SK-N-SH treated with all-trans-retinoic acid at 6 μM for 48 hours (cell line): ENCODE data around the gene CELF1.

Source experiments
- ARNTL ChIP-seq: fragments of 450-650 bp; formaldehyde crosslinking; IDR thresholded peaks from 2 replicates; pipeline ENCODE4 v1.5.0; 2020; ENCODE audit warnings: low read depth, mild to moderate bottlenecking, moderate library complexity, borderline replicate concordance
- BACH2 ChIP-seq: fragments of 250-450 bp; sonication (Bioruptor Pico); IDR thresholded peaks from 2 replicates; pipeline ENCODE4 v1.9.0; 2021; ENCODE audit warnings: mild to moderate bottlenecking, borderline replicate concordance
- CSDC2 ChIP-seq: fragments of 250-450 bp; sonication (Bioruptor Pico); IDR thresholded peaks from 2 replicates; pipeline ENCODE4 v1.5.0; 2020; ENCODE audit warnings: mild to moderate bottlenecking, moderate library complexity
- GLIS3 ChIP-seq: fragments of 250-450 bp; sonication (Bioruptor Pico); IDR thresholded peaks from 2 replicates; pipeline ENCODE4 v1.5.0; 2020; ENCODE audit warnings: mild to moderate bottlenecking, moderate library complexity
- OSR1 ChIP-seq: fragments of 250-450 bp; sonication (Bioruptor Pico); IDR thresholded peaks from 2 replicates; pipeline ENCODE4 v1.8.0; 2022; ENCODE audit warnings: moderate library complexity, mild to moderate bottlenecking, inconsistent platforms
- PATZ1 ChIP-seq: fragments of 250-450 bp; sonication (Bioruptor Pico); IDR thresholded peaks from 2 replicates; pipeline ENCODE4 v1.8.0; 2020; ENCODE audit warnings: mild to moderate bottlenecking, moderate library complexity, borderline replicate concordance
- PPARA ChIP-seq: fragments of 250-450 bp; sonication (Bioruptor Pico); IDR thresholded peaks from 2 replicates; pipeline ENCODE4 v1.5.0; 2020; ENCODE audit warnings: mild to moderate bottlenecking, borderline replicate concordance
- RARB ChIP-seq: fragments of 250-450 bp; sonication (Bioruptor Pico); IDR thresholded peaks from 2 replicates; pipeline ENCODE4 v1.8.0; 2021; ENCODE audit warnings: mild to moderate bottlenecking, moderate library complexity
- SNAI2 ChIP-seq: fragments of 250-450 bp; sonication (Bioruptor Pico); IDR thresholded peaks from 2 replicates; pipeline ENCODE4 v1.5.0; 2020; ENCODE audit warnings: mild to moderate bottlenecking, moderate library complexity
- TCF4 ChIP-seq: fragments of 250-450 bp; sonication (Bioruptor Pico); IDR thresholded peaks from 2 replicates; pipeline ENCODE4 v1.8.0; 2021; ENCODE audit warnings: mild to moderate bottlenecking, moderate library complexity, borderline replicate concordance
- ZC3H10 ChIP-seq: fragments of 250-450 bp; sonication (Bioruptor Pico); IDR thresholded peaks from 2 replicates; pipeline ENCODE4 v1.5.1; 2021; ENCODE audit warnings: mild to moderate bottlenecking, moderate library complexity
- ZFP3 ChIP-seq: fragments of 250-450 bp; sonication (Bioruptor Pico); IDR thresholded peaks from 2 replicates; pipeline ENCODE4 v1.5.0; 2020; ENCODE audit warnings: mild to moderate bottlenecking, moderate library complexity
- ZFP30 ChIP-seq: fragments of 450-650 bp; formaldehyde crosslinking; IDR thresholded peaks from 2 replicates; pipeline ENCODE4 v1.5.0; 2022; ENCODE audit warnings: mild to moderate bottlenecking, moderate library complexity
- ZNF70 ChIP-seq: fragments of 450-650 bp; formaldehyde crosslinking; IDR thresholded peaks from 2 replicates; pipeline ENCODE4 v1.5.0; 2020; ENCODE audit warnings: mild to moderate bottlenecking, moderate library complexity

- no peak for TF ChIP-seq ZNF70 (CRISPR knock-in tag)
- TF ChIP-seq CSDC2 (CRISPR knock-in tag), result no peak
- no peak for TF ChIP-seq OSR1 (CRISPR knock-in tag)
- TF ChIP-seq ZC3H10 (CRISPR knock-in tag), result no peak
- no peak for TF ChIP-seq SNAI2
- no peak for TF ChIP-seq ZFP3 (CRISPR knock-in tag)
- no peak for TF ChIP-seq PPARA
- no peak for TF ChIP-seq ZFP30 (CRISPR knock-in tag)
- TF ChIP-seq PATZ1 (CRISPR knock-in tag), result no peak
- no peak for TF ChIP-seq BACH2 (CRISPR knock-in tag)
- TF ChIP-seq RARB (CRISPR knock-in tag), result no peak
- TF ChIP-seq ARNTL (CRISPR knock-in tag), result no peak
- no peak for TF ChIP-seq GLIS3 (CRISPR knock-in tag)
- TF ChIP-seq TCF4, result no peak
Observed at GRCh38 chr11:47516155-47516554, 36.8 kb downstream of the CELF1 start.
